SK-N-SH treated with all-trans-retinoic acid at 6 μM for 48 hours (cell line): ENCODE measurements around the gene GCNT2.

ENCODE experiments used
- ARNTL ChIP-seq: fragments of 450-650 bp; formaldehyde crosslinking; IDR thresholded peaks from 2 replicates; pipeline ENCODE4 v1.5.0; 2020; ENCODE audit warnings: low read depth, mild to moderate bottlenecking, moderate library complexity, borderline replicate concordance
- GLIS3 ChIP-seq: fragments of 250-450 bp; sonication (Bioruptor Pico); IDR thresholded peaks from 2 replicates; pipeline ENCODE4 v1.5.0; 2020; ENCODE audit warnings: mild to moderate bottlenecking, moderate library complexity
- PATZ1 ChIP-seq: fragments of 250-450 bp; sonication (Bioruptor Pico); IDR thresholded peaks from 2 replicates; pipeline ENCODE4 v1.8.0; 2020; ENCODE audit warnings: mild to moderate bottlenecking, moderate library complexity, borderline replicate concordance
- RARB ChIP-seq: fragments of 250-450 bp; sonication (Bioruptor Pico); IDR thresholded peaks from 2 replicates; pipeline ENCODE4 v1.8.0; 2021; ENCODE audit warnings: mild to moderate bottlenecking, moderate library complexity
- TCF4 ChIP-seq: fragments of 250-450 bp; sonication (Bioruptor Pico); IDR thresholded peaks from 2 replicates; pipeline ENCODE4 v1.8.0; 2021; ENCODE audit warnings: mild to moderate bottlenecking, moderate library complexity, borderline replicate concordance
- ZNF565 ChIP-seq: fragments of 450-650 bp; formaldehyde crosslinking; conservative IDR thresholded peaks from 2 replicates; pipeline ENCODE4 v1.5.0; 2020; ENCODE audit warnings: low read depth, mild to moderate bottlenecking, moderate library complexity
- ZNF70 ChIP-seq: fragments of 450-650 bp; formaldehyde crosslinking; IDR thresholded peaks from 2 replicates; pipeline ENCODE4 v1.5.0; 2020; ENCODE audit warnings: mild to moderate bottlenecking, moderate library complexity
- ZNF8 ChIP-seq: fragments of 450-650 bp; formaldehyde crosslinking; IDR thresholded peaks from 2 replicates; pipeline ENCODE4 v1.5.0; 2020; ENCODE audit warnings: mild to moderate bottlenecking, moderate library complexity

DNA sequence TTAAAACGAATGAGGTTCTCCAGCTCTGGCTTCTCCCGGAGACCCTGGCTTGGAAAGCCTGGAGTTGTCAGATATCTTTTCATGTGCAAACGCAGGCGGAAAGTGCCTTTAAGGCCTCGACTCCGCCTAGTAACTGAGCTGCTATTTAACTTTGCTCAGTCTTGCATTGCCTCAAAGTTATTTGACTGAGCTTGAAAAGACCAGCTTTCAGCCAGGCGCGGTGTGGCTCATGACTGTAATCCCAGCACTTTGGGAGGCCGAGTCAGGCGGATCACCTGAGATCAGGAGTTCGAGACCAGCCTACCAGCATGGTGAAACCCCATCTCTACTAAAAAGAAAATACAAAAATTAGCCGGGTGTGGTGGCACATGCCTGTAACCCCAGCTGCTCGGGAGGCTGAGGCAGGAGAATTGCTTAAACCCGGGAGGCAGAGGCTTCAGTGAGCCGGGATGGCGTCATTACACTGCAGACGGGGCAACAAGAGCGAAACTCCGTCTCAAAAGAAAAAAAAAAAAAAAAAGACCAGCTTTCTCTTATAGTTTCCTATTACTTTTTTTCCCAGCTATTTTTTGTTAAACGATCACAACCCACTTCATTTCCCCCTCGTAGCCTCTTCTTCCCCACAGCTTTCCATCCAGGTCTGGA lies 1.9 kb downstream of the GCNT2 start:
- TF ChIP-seq ZNF70 (CRISPR knock-in tag) = no peak
- TF ChIP-seq TCF4 (CRISPR knock-in tag) = no peak
- no peak for TF ChIP-seq ARNTL (CRISPR knock-in tag)
- no peak for TF ChIP-seq ZNF565 (CRISPR knock-in tag)
- TF ChIP-seq RARB (CRISPR knock-in tag) = no peak
- TF ChIP-seq PATZ1 (CRISPR knock-in tag) = no peak
- no peak for TF ChIP-seq GLIS3 (CRISPR knock-in tag)
- no peak for TF ChIP-seq ZNF8 (CRISPR knock-in tag)
